Neural cell (in vitro differentiated cells): ENCODE data around the gene GRAMD2A. TPM values are rescaled to one million over a fixed set of nuclear protein-coding genes. Genes with fewer than 3 reads are reported as not detected.

Source experiments
- H2AFZ ChIP-seq: fragments of 200-600, 300-800 bp; sonication (generic), shearing (Covaris generic); 2 replicates; pipeline ENCODE4 v1.6.0; 2014; ENCODE audit warnings: low read depth, mild to moderate bottlenecking, antibody characterized with exemption, low read length, moderate library complexity
- H3F3A ChIP-seq: fragments of 200-600 bp; shearing (Covaris generic); 2 replicates; pipeline ENCODE4 v1.6.1; 2016; ENCODE audit warnings: mild to moderate bottlenecking, moderate library complexity, mixed read lengths, antibody characterized with exemption, low read length; ENCODE audit not compliant: insufficient read depth, poor library complexity, severe bottlenecking
- H3K27ac ChIP-seq: fragments of 200-600, 300-800 bp; sonication (generic), shearing (Covaris generic); 2 replicates; pipeline ENCODE4 v1.5.1; 2014; ENCODE audit warnings: mild to moderate bottlenecking, low read length, moderate library complexity
- H3K27me3 ChIP-seq: fragments of 300-800, 200-600 bp; sonication (generic), shearing (Covaris generic); 2 replicates; pipeline ENCODE4 v1.6.0; 2014; ENCODE audit warnings: mild to moderate bottlenecking, low read depth, low read length, moderate library complexity; ENCODE audit not compliant: insufficient read depth
- H3K36me3 ChIP-seq: fragments of 300-800, 200-600 bp; sonication (generic), shearing (Covaris generic); 2 replicates; pipeline ENCODE4 v1.5.1; 2014; ENCODE audit warnings: mild to moderate bottlenecking, antibody characterized with exemption, low read length, moderate library complexity; ENCODE audit not compliant: insufficient read depth
- H3K4me2 ChIP-seq: fragments of 300-800, 200-600 bp; sonication (generic), shearing (Covaris generic); 2 replicates; pipeline ENCODE4 v1.6.0; 2014; ENCODE audit warnings: mild to moderate bottlenecking, low read length
- H3K4me3 ChIP-seq: fragments of 300-800, 200-600 bp; sonication (generic), shearing (Covaris generic); 2 replicates; pipeline ENCODE4 v1.5.1; 2014; ENCODE audit warnings: mild to moderate bottlenecking, low read length, moderate library complexity
- H3K79me2 ChIP-seq: fragments of 200-600 bp; shearing (Covaris generic); replicated peaks from 2 replicates; pipeline ENCODE4 v1.6.0; 2014; ENCODE audit warnings: mild to moderate bottlenecking, low read length, moderate library complexity; ENCODE audit not compliant: insufficient read depth
- H3K9ac ChIP-seq: fragments of 300-800, 200-600 bp; sonication (generic), shearing (Covaris generic); 2 replicates; pipeline ENCODE4 v1.6.1; 2016; ENCODE audit warnings: mild to moderate bottlenecking, low read length, mixed read lengths
- H3K9me2 ChIP-seq: fragments of 200-600 bp; shearing (Covaris generic); 2 replicates; pipeline ENCODE4 v1.6.1; 2016; ENCODE audit warnings: mild to moderate bottlenecking, low read length, mixed read lengths; ENCODE audit not compliant: insufficient read depth
- H3K9me3 ChIP-seq: fragments of 200-600, 300-800 bp; sonication (generic), shearing (Covaris generic); 2 replicates; pipeline ENCODE4 v1.6.1; 2016; ENCODE audit warnings: mild to moderate bottlenecking, mixed run types, low read length, moderate library complexity, mixed read lengths
- H4K20me1 ChIP-seq: fragments of 200-600 bp; shearing (Covaris generic); 2 replicates; pipeline ENCODE4 v1.6.1; 2016; ENCODE audit warnings: mild to moderate bottlenecking, mixed run types; ENCODE audit not compliant: insufficient read depth
- CTCF ChIP-seq: fragments of 450-650 bp; IDR thresholded peaks from 2 replicates; pipeline ENCODE4 v1.5.1; 2014; ENCODE audit warnings: antibody characterized with exemption, mild to moderate bottlenecking, moderate library complexity; ENCODE audit not compliant: poor library complexity, severe bottlenecking
- EP300 ChIP-seq: fragments of 450-650 bp; conservative IDR thresholded peaks from 2 replicates; pipeline ENCODE4 v1.6.1; 2014; ENCODE audit warnings: antibody characterized with exemption, mild to moderate bottlenecking, moderate library complexity; ENCODE audit not compliant: poor library complexity, severe bottlenecking
- EZH2 ChIP-seq: fragments of 200-600, 300-800 bp; shearing (Covaris generic), sonication (generic); IDR thresholded peaks from 2 replicates; pipeline ENCODE4 v1.6.1; 2014; ENCODE audit warnings: antibody characterized with exemption, low read length, borderline replicate concordance, mild to moderate bottlenecking; ENCODE audit not compliant: insufficient read depth, poor library complexity, severe bottlenecking
- MXI1 ChIP-seq: fragments of 450-650 bp; conservative IDR thresholded peaks from 2 replicates; pipeline ENCODE4 v1.6.1; 2014; ENCODE audit warnings: antibody characterized with exemption, mild to moderate bottlenecking; ENCODE audit not compliant: poor library complexity, severe bottlenecking
- POLR2AphosphoS5 ChIP-seq: IDR thresholded peaks from 2 replicates; pipeline ENCODE4 v1.6.1; 2012
- RAD21 ChIP-seq: fragments of 450-650 bp; conservative IDR thresholded peaks from 2 replicates; pipeline ENCODE4 v1.6.1; 2014; ENCODE audit warnings: antibody characterized with exemption, mild to moderate bottlenecking, moderate library complexity
- REST ChIP-seq: IDR thresholded peaks from 2 replicates; pipeline ENCODE4 v1.6.1; 2012; ENCODE audit warnings: borderline replicate concordance
- SMC3 ChIP-seq: fragments of 450-650 bp; conservative IDR thresholded peaks from 2 replicates; pipeline ENCODE4 v1.6.1; 2014; ENCODE audit warnings: antibody characterized with exemption, mild to moderate bottlenecking, moderate library complexity; ENCODE audit not compliant: poor library complexity
- TAF1 ChIP-seq: IDR thresholded peaks from 2 replicates; pipeline ENCODE4 v1.6.1; 2012; ENCODE audit warnings: low read depth
- polyA plus RNA-seq: library from polyadenylated mRNA; depleted of rRNA; stranded (reverse); fragments of >200 nt; gene quantifications from 2 replicates; pipeline ENCODE4 v1.2.3, GENCODE V29; 2014

Gene GRAMD2A
- polyA plus RNA-seq, 1 donor from 2014 or later: 1.9 TPM

GRCh38 chr15:72162569-72162968, 35.0 kb downstream of the GRAMD2A start:
- no peaks in the 10 kb centered on the region for H3K9me2 ChIP-seq
- H3K36me3 ChIP-seq: no peaks in the 10 kb centered on the region
- no peaks in the 10 kb centered on the region for H4K20me1 ChIP-seq
- H2AFZ ChIP-seq: no peak overlapping the region
- no peaks in the 10 kb centered on the region for H3K9me3 ChIP-seq
- H3K4me2 ChIP-seq: no peak overlapping the region
- H3K27ac ChIP-seq: no peak overlapping the region
- no peaks in the 10 kb centered on the region for H3K27me3 ChIP-seq
- H3K9ac ChIP-seq: no peak overlapping the region
- no peaks in the 10 kb centered on the region for H3F3A ChIP-seq
- no peak for TF ChIP-seq EZH2
- TF ChIP-seq CTCF: no peak
- TF ChIP-seq REST: no peak
- no peak for TF ChIP-seq TAF1
- TF ChIP-seq EP300: no peak
- no peak for TF ChIP-seq POLR2AphosphoS5
- TF ChIP-seq MXI1: no peak
- no peak for TF ChIP-seq SMC3
- no peak for TF ChIP-seq RAD21
- no peak overlapping the region for H3K4me3 ChIP-seq
- H3K79me2 ChIP-seq: no peaks in the 10 kb centered on the region

- no peak overlapping the region for H3K27ac ChIP-seq
- no peaks in the 10 kb centered on the region for H3K36me3 ChIP-seq
- H3K4me3 ChIP-seq: no peak overlapping the region
- no peaks in the 10 kb centered on the region for H3K9me3 ChIP-seq
- no peak overlapping the region for H3K9ac ChIP-seq
- no peaks in the 10 kb centered on the region for H3K79me2 ChIP-seq
- no peaks in the 10 kb centered on the region for H4K20me1 ChIP-seq
- H3K27me3 ChIP-seq: no peaks in the 10 kb centered on the region
- H3K9me2 ChIP-seq: no peaks in the 10 kb centered on the region
- no peak overlapping the region for H2AFZ ChIP-seq
- H3K4me2 ChIP-seq: no peak overlapping the region
- TF ChIP-seq RAD21 (no peak), MXI1 (no peak), EZH2 (no peak), SMC3 (no peak), POLR2AphosphoS5 (no peak), REST (no peak), TAF1 (no peak), EP300 (no peak), CTCF (no peak)
- no peaks in the 10 kb centered on the region for H3F3A ChIP-seq
Measured at GRCh38 chr15:72161361-72162132, 36.0 kb downstream of the GRAMD2A start.
